Stimulated activated CD4-positive, alpha-beta T cell treated with anti-CD3 and anti-CD28 coated beads, Interleukin-4, amount 100 ng/mL, for 48 hours (primary cell): ENCODE data around the gene GTF3C1.

Experiments
- DNase-seq, 2 donors: peaks; one replicate each; pipeline ENCODE4 v3.0.0-alpha.2; 2020; ENCODE audit warnings: low read depth in 2 of 2

Gene GTF3C1

GRCh38 chr16:27427538-27427937 lies 122.2 kb downstream of the GTF3C1 start:
- DNase-seq: no peak

GRCh38 chr16:27426423-27427408 lies 123.0 kb downstream of the GTF3C1 start:
- DNase-seq: peak; percentile 59 to 71

- no peak for DNase-seq
Observed at GRCh38 chr16:27425961-27426360, 123.8 kb downstream of the GTF3C1 start.

- DNase-seq: no peak
Observed at GRCh38 chr16:27424772-27425498, 124.8 kb downstream of the GTF3C1 start.

- DNase-seq: no peak
Observed at GRCh38 chr16:27421961-27422740, 127.6 kb downstream of the GTF3C1 start.

- DNase-seq: no peak
Observed at GRCh38 chr16:27417047-27417671, 132.6 kb downstream of the GTF3C1 start.

GRCh38 chr16:27414788-27415431 lies 134.8 kb downstream of the GTF3C1 start:
- DNase-seq: no peak

- DNase-seq: no peak
Observed at GRCh38 chr16:27413956-27414355, 135.8 kb downstream of the GTF3C1 start.

- DNase-seq: no peak
Observed at GRCh38 chr16:27410761-27411160, 139.0 kb downstream of the GTF3C1 start.
